Measurements from ENCODE around the gene PDE9A.

GRCh38 chr21:42615924-42616323, 37.5 kb upstream of the PDE9A start:
- TF ChIP-seq, protein P1, sequence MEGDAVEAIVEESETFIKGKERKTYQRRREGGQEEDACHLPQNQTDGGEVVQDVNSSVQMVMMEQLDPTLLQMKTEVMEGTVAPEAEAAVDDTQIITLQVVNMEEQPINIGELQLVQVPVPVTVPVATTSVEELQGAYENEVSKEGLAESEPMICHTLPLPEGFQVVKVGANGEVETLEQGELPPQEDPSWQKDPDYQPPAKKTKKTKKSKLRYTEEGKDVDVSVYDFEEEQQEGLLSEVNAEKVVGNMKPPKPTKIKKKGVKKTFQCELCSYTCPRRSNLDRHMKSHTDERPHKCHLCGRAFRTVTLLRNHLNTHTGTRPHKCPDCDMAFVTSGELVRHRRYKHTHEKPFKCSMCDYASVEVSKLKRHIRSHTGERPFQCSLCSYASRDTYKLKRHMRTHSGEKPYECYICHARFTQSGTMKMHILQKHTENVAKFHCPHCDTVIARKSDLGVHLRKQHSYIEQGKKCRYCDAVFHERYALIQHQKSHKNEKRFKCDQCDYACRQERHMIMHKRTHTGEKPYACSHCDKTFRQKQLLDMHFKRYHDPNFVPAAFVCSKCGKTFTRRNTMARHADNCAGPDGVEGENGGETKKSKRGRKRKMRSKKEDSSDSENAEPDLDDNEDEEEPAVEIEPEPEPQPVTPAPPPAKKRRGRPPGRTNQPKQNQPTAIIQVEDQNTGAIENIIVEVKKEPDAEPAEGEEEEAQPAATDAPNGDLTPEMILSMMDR (IDR thresholded peaks at IDR 0.05; ENCODE audit: low read length) = no peak
- TF ChIP-seq EZH2 (optimal IDR thresholded peaks at IDR 0.05; ENCODE audit: low read depth, low read length) (no peak), EZH2phosphoT487 (IDR thresholded peaks at IDR 0.05; ENCODE audit: low read length) (no peak)
